Sigmoid colon (tissue), 4 donors: ENCODE measurements around the gene PPFIA2.

Experiments used
- POLR2A ChIP-seq, 2 donors: fragments of 450-650 bp; IDR thresholded peaks; one replicate each; pipeline ENCODE4 v1.6.1; 2016; ENCODE audit warnings: antibody characterized with exemption in 2 of 2, mild to moderate bottlenecking in 2 of 2, moderate library complexity in 2 of 2
- POLR2AphosphoS5 ChIP-seq, 4 donors: sonication (generic); formaldehyde crosslinking; IDR thresholded peaks; one replicate each; pipeline ENCODE4 v1.6.1; 2017; ENCODE audit warnings: antibody characterized with exemption in 4 of 4
- TF ChIP-seq, protein P1 (sequence below), 4 experiments: fragments of 450-650 bp in 3 of 4; fragments of 200-600 bp in 1 of 4; IDR thresholded peaks; one replicate each; pipeline ENCODE4 v1.5.1; 2016 to 2019; ENCODE audit warnings: antibody characterized with exemption in 4 of 4, mild to moderate bottlenecking in 3 of 4, moderate library complexity in 2 of 4

DNA sequence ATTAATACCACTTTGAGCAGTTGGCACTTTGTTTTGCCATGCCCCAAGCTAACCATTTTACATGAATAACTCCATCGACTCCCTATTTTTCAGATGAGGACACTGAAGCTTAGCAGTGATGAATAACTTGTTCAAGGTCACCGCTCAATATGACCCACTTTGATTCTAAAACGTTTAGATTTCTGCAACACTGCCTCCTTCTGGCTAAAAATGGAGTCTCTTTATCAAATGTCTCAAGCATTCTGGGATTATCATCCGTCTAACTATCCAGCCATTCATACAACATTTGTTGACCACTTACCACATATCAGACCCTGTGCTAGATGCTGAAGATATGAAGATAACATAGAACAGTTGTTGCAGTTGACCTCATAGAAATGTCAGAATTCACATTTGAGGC is 298.0 kb downstream of the PPFIA2 start:
- TF ChIP-seq, protein P1, sequence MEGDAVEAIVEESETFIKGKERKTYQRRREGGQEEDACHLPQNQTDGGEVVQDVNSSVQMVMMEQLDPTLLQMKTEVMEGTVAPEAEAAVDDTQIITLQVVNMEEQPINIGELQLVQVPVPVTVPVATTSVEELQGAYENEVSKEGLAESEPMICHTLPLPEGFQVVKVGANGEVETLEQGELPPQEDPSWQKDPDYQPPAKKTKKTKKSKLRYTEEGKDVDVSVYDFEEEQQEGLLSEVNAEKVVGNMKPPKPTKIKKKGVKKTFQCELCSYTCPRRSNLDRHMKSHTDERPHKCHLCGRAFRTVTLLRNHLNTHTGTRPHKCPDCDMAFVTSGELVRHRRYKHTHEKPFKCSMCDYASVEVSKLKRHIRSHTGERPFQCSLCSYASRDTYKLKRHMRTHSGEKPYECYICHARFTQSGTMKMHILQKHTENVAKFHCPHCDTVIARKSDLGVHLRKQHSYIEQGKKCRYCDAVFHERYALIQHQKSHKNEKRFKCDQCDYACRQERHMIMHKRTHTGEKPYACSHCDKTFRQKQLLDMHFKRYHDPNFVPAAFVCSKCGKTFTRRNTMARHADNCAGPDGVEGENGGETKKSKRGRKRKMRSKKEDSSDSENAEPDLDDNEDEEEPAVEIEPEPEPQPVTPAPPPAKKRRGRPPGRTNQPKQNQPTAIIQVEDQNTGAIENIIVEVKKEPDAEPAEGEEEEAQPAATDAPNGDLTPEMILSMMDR (IDR thresholded peaks at IDR 0.05): no peak
- TF ChIP-seq POLR2AphosphoS5 (IDR thresholded peaks at IDR 0.05): no peak
- TF ChIP-seq POLR2A (IDR thresholded peaks at IDR 0.05): no peak
